Limb (tissue), 2 donors: ENCODE data around the gene NOS3.
A peak's percentile ranks its signal among the peaks of the same experiment; 100 is the strongest.

Experiments used
- DNase-seq, 2 donors: peaks; one replicate each; pipeline ENCODE4 v3.0.0-alpha.2; 2016; ENCODE audit errors: extremely low spot score in 2 of 2

NOS3 gene

DNA sequence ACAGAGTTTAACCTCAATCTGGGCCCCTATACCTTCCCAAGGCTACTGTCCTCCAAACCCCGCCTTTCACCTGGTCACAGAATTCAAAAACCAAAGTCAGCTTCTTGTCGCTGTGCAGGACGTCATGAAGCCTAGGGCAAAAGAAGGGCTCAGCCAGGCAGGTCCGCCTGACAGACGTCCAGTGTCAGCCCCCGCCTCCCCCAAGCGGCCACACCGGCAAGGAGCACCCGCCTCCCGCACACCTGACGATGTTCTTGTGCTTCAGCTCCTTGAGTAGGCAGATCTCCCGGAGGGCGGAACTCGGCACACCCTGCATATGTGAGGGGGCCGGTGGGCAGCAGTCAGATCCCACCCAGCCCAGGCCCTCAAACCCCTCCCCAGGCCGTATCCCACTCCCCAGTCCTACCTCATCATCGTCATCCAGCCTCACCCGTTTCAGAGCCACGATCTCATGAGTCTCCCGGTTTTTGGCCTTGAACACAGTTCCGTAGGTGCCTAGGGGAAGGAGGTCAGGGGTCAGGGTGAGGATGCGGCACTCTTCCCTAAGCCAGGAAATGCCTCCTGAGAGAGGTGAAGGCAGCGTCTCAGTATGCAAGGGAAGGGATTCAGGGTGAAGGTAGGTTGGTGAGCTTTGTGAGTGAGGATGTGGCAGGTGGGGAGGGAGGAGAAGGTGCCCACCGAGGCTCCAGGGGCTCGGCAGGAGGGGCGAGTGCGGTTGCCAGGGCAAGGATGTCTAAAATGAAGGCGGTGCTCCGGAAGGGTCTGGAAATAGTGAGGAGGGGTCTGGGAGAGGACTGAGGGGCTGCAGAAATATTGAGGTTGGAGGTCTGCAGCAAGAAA is 66.1 kb downstream of the NOS3 start:
- no peak for DNase-seq

- DNase-seq = peak in 1 of 2 donors; percentile 49
Measured at GRCh38 chr7:151057506-151057988, 66.7 kb downstream of the NOS3 start, which contains the start of gene CDK5. Gene CDK5, minus strand, starts transcription at chr7:151057897. Its CDS starts 49 bp downstream, at chr7:151057848.

- peak; percentile 97 to 99 for DNase-seq
Measured at GRCh38 chr7:151057989-151058780, 67.4 kb downstream of the NOS3 start.

GRCh38 chr7:151058781-151059366 is 68.1 kb downstream of the NOS3 start:
- no peak for DNase-seq

- DNase-seq = peak; percentile 80 to 93
Measured at GRCh38 chr7:151059367-151060112, 68.7 kb downstream of the NOS3 start, which contains the start of gene SLC4A2. Gene SLC4A2, plus strand, starts transcription at chr7:151059589. Its CDS starts 2,399 bp downstream, at chr7:151061988.

GRCh38 chr7:151060113-151060415 is 69.2 kb downstream of the NOS3 start:
- no peak for DNase-seq

GRCh38 chr7:151060416-151061212 is 69.8 kb downstream of the NOS3 start:
- no peak for DNase-seq

GRCh38 chr7:151061213-151062110 is 70.6 kb downstream of the NOS3 start:
- DNase-seq = no peak

GRCh38 chr7:151062111-151062398 is 71.2 kb downstream of the NOS3 start:
- no peak for DNase-seq

DNA sequence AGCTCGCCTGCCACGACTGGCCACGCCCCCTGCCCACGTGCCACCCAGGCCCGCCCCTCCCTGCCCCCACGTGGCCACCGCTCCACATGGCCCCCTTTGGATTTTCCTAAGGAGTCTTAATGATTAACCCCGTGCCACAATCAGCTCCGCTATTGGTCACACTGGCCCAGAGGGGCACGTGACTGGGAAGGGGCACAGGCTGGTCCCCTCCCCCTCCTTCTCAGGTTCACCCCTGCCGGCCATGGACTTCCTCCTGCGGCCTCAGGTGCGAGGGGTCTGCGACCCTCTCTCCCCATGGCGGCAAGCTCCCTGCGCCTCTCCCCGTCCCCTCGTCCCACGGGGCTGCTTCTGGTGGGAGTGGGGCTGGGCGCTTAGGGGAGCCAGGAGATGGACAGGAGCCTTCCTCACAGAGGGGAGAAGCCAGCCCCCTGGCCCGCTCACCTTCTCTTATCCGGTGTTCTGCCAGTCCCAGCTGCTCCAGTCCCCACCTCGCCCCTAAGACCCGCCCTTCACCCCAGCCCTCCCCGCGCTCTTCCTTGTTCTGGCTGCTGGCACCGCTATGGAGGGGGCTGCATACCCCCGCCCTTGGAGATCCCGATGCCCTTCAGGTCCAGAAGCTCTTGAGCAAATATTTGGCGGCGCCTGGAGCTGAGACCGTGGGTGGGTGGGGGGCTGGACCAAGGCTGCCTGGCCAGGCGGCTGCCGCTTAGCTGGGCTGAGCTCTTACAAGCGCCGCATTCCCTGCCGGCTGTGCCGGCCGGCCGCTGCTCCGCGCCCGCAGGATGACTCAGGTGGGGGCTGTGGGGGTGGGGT is 71.8 kb downstream of the NOS3 start:
- DNase-seq = peak in 1 of 2 donors; percentile 66

DNA sequence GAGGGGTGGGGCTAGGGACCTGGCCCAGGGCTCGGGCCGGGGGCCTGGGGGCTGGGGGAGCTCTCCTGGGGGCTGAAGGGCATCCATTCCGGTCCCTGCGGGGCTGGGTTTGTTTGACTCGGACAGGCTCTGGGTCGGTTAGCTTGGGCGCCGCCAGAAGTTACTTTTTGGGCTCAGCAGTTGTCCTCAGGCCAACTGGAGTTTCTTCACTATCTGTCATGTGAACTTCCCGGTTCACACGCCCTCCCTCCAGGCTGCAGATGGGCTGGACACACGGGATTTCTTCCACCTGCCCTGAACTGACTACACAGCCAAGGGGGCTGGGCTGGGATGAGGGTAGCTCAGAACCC is 72.4 kb downstream of the NOS3 start:
- DNase-seq = no peak
